HG02571 (cell line): ENCODE measurements around the gene ADO.

Source experiments
- ATAC-seq: cut with Tn5 transposase; IDR thresholded peaks from one replicate; pipeline ENCODE4 v1.9.1; 2021; ENCODE audit warnings: mild to moderate bottlenecking, moderate library complexity; ENCODE audit not compliant: unreplicated experiment

ADO gene

DNA sequence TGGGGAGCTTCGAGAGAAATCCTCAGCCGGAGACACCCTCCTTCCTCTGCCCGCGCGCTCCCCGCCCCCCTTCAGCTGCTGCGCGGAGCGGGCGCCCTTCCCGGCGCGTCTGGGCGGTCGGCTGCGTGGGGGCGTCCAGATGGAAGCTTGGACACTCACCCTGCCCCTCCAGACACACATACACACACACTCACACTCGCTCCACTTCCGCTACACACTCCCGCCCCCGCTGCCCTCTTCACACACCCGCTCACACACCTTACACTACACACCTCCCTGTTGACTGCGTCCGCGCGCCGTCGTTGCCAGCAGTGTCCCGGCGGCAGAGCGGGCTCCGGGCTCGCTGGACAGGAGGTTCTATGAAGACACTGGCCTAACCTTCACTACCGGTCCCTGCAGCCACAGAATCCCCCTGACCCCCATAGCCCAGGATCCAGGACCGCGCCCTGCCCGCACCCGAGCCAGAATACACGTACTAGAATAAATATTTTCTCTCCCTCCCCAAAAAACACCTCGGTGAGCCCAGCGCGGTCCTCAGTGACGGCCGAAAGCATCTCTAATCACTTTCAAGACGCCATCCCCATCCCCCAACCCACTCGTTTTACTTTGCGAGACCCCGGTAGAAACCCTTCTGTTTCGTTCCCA is 12.7 kb downstream of the ADO start:
- peak; percentile 24 for ATAC-seq

DNA sequence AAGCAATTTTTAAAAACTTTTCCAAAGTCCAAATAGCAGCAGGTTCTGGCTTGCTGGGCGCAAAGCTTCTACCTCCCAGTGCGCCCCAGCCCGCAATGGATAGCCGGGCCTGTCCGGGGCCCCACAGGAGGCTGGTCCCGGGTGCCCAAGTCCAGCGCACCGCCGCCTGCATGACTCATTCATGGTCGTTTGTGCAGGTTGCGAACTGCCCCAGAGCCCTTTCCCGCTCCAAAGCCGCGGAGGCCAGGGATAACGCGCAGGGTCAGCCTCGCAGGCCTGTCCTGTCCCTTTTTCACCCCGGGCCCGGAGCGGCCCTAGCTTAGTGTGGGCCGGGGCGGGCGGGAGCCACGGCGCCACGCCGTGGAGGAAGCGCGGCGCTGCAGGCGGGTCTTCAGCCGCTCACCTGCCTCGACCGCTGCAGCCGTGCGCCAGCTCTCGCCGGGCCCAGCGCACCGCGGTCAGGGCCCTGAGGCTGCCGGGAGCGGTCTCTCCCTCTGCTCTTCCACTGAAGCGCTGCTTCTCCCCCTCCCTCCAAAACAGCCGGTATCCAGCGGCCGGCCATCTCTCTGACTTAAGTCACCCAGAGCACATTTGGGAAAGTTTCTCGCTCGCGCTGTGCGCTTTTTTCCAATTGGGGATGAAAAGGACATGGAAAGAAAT is 13.4 kb downstream of the ADO start:
- peak; percentile 36 for ATAC-seq

DNA sequence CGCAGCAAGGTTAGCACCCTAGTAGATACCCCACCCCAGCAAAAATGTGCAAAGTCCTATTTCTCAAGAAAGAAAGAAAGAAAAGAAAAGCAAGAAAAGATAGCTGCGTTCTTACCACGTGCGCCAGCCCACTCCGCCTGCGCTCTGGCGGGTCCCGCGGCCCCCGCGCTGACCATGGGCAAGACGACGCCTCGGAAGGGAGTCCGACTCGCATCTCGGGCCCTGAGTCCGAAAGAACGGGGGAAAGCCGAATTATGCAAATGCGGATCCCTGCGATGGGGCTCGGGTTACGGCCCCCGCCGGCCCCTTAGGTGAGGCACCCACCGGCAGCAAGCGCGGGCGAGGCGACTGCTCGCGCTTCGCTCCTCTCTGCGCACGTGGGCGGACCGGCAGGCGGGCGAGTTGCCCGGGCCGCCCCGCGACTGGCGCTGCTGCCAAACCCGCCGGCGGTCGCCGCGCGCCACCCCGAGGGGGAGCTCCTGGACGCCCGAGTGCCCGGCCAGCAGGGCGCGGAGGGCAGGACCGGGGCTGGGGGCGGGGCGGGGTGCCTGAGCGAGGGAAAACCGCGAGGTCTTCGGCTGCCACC is 14.0 kb downstream of the ADO start:
- ATAC-seq = no peak

DNA sequence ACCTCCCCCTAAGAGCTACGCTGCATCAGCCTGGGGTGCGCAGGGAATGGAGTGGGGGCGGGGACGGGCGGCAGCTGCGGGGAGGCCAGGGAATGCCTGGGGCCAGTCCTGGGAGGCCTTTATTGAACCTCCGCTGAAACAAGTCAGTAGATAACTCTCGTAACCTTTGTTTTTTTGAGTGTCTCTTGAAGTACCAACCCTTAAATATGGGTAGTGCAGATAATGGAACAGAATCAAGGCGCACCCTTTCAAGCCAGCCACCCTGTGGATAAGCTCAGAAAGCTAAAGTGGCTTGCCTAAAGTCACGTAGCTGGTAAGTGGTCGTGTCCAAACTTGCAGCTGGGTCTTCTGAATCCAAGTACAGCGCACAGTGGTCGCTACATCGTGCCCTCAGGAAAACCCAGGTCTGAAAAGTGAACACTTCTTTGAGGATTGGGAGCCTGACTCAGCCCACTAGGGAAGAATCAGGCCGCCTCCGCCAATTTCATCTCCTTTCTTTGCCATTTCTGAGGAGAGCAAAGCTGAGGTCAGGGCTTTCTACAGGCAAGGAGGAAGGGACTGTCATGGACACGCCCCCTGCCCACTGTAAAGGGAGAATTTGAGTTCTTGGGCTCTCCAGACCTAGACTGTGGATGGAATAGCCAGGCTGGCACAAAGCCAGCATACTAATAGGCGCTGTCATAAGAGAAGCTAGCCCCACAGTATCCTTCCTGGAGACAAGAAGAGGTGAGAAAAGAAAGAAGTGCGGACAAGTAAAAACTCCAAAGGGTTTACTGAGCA is 14.8 kb downstream of the ADO start:
- ATAC-seq = no peak

DNA sequence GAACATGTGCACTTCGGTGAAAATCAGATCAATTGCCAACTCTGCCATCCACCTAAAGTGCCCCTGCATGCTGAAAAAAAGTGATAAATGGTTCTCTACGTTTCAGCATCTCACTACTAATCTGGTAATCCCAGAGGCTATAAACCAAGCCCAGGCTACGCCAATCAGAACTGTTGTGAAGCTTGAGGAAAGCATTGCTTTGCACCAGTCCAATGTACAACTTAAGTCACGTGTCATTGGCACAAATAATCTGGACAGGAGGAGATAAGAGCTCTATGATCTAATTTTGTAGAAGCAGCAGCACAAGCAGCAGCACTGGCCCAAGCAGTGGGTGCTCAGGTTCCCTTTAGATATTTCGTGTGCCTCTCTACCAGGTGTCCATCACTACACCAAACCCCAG is 16.1 kb downstream of the ADO start:
- ATAC-seq = no peak

DNA sequence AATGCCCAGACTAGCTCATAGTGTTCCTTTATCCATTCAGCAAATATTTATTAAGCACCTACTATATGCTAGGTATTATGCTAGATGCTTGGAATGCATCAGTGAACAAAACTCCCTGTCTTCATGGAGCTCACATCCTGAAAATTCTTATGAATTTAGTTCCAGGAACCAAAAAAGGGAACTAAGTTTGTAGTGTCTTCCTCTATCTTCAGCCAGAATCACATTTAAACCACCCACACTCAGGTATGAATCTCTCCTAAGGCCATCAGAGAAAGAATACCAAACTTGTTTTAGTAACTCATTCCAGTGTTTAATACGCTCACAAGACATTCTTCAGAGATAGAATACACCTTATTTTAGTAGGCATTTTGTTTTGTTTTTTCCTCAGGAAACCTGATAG is 21.8 kb downstream of the ADO start:
- ATAC-seq = no peak

DNA sequence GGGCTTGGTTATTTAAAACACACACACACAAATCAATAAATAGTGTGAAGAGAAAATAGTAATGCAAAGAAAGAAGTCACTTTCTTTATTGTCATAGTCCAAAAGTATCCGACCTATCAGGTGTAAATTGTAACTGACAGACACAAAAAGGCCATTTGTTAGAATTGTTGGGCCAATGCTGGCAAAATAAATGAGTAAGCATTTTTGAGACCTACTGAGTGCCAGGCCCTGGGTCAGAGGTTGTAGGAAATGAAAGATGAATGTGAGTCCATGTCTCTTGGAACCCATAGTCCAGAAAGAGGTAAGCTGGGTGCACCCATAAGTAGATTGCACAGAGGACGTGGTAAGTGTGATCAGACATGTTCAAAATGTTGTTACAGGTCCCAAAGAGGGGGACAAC is 25.1 kb downstream of the ADO start:
- no peak for ATAC-seq

DNA sequence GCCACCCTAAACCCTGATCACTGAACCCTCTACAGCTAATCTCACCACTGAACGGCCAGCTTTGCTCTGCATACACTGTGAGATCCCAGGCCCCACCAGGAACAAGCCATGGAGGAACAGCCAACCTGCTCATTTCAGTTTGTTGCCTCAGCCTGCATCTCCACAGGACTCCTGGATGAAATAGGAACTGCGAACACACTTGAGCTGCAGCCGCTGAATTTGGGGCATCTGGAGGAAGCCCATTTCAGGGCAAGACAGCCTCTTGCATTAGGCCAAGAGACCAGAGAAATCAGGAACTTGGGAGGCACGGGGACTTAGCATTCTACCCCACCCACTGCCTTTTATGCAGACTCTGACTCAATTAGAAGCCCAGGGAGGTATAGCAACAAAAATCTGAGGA is 26.2 kb downstream of the ADO start:
- ATAC-seq = no peak

DNA sequence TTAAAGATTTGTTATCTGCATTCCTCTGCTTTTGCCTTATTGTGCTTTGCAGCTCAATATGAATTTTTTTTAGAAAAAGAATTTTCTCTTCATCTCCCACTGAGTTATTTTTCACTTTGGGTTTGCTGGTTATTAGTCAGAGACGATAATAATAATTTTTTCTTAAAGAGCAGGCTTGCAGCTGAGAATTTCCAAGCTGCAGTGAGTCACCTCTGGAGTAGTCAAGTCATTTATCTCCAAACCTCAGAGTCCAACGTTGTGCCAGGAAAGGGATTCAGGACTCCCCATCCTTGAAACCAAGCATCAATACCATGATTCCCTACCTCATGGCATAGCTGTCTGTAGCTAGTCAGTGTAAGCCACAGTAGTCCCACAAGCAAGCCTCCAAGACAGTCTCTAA is 26.8 kb downstream of the ADO start:
- ATAC-seq = no peak

DNA sequence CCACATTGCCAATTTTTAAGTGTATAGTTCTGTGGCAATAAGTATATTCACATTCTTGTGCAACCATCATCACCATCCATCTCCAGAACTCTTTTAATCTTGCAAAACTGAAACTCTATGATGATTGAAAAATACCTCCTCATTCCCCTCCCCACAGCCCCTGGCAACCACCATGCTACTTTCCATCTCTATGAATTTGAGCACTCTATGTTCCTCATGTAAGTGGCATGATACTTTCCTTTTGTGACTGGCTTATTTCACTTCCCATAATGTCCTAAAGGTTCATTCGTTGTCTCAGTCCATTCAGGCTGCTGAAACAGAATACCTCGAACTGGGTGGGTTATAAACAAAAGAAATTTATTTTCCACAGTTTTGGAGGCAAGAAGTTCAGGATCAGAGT is 35.1 kb downstream of the ADO start:
- ATAC-seq = no peak

DNA sequence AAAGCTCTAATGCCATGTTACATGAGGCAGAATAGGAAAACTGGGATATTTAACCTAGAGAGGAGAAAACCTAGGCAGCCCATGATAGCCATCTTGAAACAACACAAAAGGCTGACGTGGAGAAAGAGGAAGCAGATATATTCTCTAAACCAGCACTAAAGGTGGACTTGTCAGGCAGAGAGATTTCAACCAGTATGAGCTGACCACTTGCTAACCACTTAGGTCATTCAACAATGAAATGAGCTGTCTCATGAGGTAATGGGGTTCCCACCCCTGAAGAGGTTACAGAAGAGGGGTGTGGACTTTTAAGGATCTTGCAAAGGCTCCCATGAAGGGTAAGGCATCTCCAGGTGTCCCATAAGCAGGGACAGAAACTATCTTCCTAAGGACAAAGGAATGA is 38.5 kb downstream of the ADO start:
- ATAC-seq = no peak

DNA sequence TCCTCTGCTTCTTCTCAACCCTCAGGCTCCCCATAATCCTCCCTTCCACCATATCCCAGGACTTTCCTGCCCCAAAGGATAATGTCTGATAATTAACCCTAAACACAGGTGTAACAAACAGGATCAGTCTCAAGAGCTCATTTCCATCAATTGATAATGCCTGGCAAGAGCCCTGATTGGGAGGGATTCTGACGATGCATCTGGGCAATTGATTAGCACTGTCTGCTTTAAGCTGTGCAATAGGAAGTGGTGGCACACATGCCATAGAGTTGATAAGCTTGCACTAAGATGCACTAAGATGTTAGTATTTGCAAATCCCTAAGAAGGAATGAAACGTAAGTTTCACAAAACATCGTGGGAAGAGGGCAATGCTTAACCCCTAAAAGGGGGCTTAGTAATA is 39.1 kb downstream of the ADO start:
- no peak for ATAC-seq

DNA sequence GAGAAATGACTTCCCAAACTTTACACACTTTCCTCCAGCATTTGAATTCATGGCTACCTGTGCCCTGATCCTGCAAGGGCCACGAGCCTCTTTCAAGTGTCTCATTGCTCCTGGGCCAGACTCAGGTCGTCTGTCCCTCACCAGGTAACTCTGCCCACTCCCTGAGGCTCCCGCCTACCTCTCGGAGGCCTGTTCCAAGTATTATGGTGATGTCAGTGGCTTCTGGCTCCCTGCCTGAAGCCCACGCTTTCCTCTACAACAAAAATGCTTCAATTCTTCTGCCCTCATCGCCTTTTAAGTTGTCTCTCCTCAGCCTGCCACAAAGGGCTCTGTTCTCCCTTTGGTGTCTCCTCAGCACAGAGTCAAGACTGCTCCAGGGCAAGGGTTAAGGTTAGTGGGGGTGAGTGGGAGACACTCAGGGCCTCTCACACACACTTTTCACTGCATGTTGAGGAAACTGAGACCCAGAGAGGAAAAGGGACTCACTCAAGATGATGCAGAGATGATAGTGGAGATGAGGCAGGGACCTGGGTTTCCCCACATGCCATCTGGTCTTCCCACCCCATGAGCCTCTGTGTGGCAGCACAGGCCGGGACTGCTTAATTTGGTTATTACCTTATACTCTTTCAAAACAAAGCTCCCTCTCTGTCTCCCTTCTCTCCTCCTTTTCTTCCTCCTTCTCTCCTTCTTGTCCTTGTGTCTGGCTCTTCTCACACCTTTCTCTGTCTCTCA is 39.9 kb downstream of the ADO start:
- no peak for ATAC-seq

DNA sequence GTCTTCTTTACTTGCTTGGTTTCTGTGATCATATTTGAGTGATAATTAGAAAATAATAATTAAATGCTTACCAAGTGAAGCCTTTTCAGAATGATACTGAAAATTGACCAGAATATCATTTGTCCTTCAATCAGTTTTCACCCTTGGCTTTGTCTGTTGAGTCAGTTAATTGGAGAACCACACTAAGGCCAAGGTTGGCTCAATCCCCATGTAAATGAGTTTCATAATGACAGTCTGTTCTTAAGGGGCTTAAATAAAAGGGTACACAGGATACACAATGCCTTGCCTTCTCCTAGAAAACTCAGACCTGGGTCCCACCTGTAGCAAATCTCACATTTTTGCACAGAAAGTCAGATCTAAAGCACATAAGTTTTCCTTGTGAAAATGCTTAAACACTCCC is 42.9 kb downstream of the ADO start:
- ATAC-seq = no peak

DNA sequence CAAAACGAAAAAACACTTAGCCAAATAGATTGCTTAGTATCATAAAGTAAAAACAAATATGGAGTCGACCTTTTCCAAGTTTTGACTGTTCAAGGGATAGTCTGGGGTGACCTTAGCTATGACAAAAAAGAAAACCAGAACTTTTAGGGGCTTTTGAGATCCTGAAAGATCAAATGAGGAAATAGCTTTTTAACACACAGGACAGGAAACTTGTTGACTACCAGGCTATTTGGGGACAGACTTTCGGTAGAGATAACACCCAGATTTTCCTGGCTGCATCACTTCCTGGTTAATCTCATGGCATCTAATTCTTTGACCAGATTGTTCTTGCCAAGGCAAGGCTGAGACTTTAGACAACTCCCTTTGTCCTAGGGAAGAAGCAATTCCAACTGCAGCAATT is 46.1 kb downstream of the ADO start:
- no peak for ATAC-seq

DNA sequence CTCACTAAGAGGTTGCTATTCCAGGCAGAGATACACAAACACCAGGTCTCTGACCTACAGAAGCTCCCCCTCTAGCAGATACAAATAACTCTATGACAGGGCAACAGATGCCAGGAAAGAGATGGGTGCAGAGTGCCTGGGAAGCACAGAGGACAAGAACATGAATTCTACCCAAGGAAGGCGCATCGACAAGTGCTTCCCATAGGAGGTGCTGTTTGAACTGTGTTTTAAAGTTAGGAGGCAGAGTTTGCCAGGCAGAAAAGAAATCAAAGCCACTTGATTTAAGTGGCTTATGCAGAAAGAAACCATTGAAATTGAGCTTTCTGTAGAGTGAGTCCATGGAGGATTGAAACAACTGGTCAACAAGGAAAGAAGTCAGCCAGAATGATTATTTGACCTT is 46.9 kb downstream of the ADO start:
- ATAC-seq = no peak

DNA sequence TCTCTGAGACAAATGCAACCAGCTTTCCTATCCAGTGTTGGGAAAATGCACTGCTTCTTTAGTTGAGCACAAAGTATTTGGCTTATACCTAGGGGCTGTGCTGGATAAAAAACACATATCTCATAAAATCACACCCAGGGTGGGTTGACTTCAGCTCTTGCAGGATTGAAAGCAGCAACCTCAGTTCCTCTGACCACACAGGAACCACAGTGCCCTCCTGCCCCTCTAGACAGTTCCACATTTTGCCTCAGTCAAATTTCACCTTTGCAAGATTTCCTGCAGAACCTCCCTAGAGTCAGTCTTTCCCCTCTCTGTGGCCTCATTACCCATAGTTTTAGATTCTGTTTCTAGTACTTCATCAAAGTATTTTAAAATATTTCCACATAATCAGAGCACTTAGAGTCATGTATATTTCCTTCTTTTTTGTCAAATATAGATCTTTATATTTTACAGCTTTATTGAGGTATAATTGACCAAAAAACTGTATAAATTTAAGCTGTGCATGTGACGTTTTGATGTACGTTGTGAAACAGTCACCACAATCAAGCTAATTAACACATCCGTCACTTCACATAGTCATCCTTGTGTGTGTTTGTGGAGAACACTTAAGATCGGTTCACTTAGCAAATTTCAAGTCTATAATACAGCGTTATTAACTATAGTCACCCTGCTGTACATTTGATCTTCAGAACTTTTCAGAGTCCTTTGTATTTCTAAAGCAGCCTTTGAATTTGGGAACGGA is 48.6 kb downstream of the ADO start:
- ATAC-seq = peak; percentile 69

DNA sequence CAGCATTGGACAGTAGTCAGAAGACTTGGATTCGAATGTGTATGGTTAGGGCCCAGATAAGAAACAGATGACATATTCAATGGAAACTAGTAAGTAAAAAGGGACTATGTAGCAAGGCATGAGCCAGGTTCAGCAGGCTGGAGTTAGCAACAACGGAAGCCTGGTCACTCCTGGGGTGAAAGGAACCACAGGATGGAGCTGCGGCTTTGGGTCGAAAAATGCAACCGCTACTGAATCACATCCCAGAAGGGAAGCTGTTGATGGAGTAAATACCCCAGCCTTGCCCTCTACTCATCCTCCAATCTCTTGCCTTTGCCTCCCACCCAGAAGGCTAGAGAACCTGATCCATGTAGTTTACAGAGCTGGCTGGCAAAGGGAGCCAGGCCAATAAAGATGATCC is 49.2 kb downstream of the ADO start:
- ATAC-seq = no peak

DNA sequence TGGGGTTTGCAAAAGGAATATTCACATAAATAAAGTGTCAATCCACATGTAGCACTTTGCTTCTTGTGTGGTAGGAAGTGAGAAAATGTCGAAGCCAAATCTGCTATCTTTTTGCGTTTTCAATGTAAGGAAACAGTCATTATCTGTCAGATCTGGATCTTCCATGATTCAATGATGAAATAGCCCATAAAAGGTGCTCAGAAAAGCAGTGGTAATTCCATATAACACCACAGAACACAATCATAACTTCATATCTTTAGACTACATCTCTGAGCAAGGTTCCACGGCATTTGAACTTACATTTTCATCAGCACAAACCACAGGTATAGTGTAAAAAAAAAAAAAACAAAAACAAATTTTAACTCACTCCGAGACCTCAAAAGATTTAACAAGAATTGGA is 51.5 kb downstream of the ADO start:
- ATAC-seq = no peak
